Lower lobe of right lung (tissue), 2 donors: ENCODE results near the gene RNASEH2A. TPM values are rescaled to one million over a fixed set of nuclear protein-coding genes. Genes with fewer than 3 reads are reported as not detected.
A peak's percentile ranks its signal among the peaks of the same experiment; 100 is the strongest.
"Not testable (repeated sequence)": the region's sequence is repeated elsewhere in the genome, so short reads cannot be mapped to it uniquely, and the experiment has no call there.

ENCODE experiments used
- ATAC-seq, 2 donors: fragments of 200-7000 bp; cut with Tn5 transposase; one replicate each; pipeline ENCODE4 v1.9.1; 2020 to 2022; ENCODE audit warnings: mild to moderate bottlenecking in 2 of 2, moderate library complexity in 2 of 2
- DNase-seq: peaks from one replicate; pipeline ENCODE4 v3.0.0-alpha.2; 2020
- H3K27ac ChIP-seq: fragments of 200-600 bp; one replicate; pipeline ENCODE4 v1.8.0; 2022
- H3K27me3 ChIP-seq: fragments of 200-600 bp; one replicate; pipeline ENCODE4 v1.8.0; 2022; ENCODE audit warnings: low read depth
- H3K36me3 ChIP-seq: fragments of 200-600 bp; one replicate; pipeline ENCODE4 v1.8.0; 2022; ENCODE audit warnings: mild to moderate bottlenecking
- H3K4me1 ChIP-seq: fragments of 200-600 bp; one replicate; pipeline ENCODE4 v1.8.0; 2022
- H3K4me3 ChIP-seq: fragments of 200-600 bp; one replicate; pipeline ENCODE4 v1.8.0; 2022; ENCODE audit warnings: mild to moderate bottlenecking
- H3K9me3 ChIP-seq: fragments of 200-600 bp; one replicate; pipeline ENCODE4 v1.8.0; 2022
- CTCF ChIP-seq: fragments of 200-600 bp; IDR thresholded peaks from one replicate; pipeline ENCODE4 v1.8.0; 2022; ENCODE audit warnings: antibody characterized with exemption, mild to moderate bottlenecking
- intact Hi-C: fragments of 100-400 bp; cut with DNase I; formaldehyde crosslinking; loops from one replicate; pipeline ENCODE4 v1.11.0; 2022
- total RNA-seq: library from RNA; stranded (reverse); fragmentation: NEBNext Ultra II Directional; extraction: Animal tissue kit (Norgen Biotek cat#: 25700); gene quantifications from one replicate; pipeline ENCODE4 v1.2.1, GENCODE V29; 2021
- donor health status: DM: no; HTN: yes; CAD: no; lungs with severe emphysema.

Gene RNASEH2A
- total RNA-seq, 1 donor from 2014 or later = 10.9 TPM

- ATAC-seq = peak; percentile 33 to 48
- peak overlapping the region; percentile 77 for H3K27ac ChIP-seq
- H3K9me3 ChIP-seq = no peaks in the 10 kb centered on the region
- intact Hi-C loops = no loop called here
- H3K27me3 ChIP-seq = no peaks in the 10 kb centered on the region
- H3K36me3 ChIP-seq = peaks cover 24% of the 10 kb centered on the region
- TF ChIP-seq CTCF = no peak
- peak overlapping the region; percentile 96 for H3K4me3 ChIP-seq
- peaks cover 30% of the 10 kb centered on the region for H3K4me1 ChIP-seq
- no peak for DNase-seq
These were observed 5.4 kb upstream of the RNASEH2A start for GRCh38 chr19:12800923-12801465.

- peaks cover 23% of the 10 kb centered on the region for H3K36me3 ChIP-seq
- DNase-seq = peak; percentile 87
- H3K4me1 ChIP-seq = peaks cover 26% of the 10 kb centered on the region
- peak; percentile 91 for ATAC-seq
- no peaks in the 10 kb centered on the region for H3K27me3 ChIP-seq
- H3K27ac ChIP-seq = peak within 1 kb of the TSS; percentile 77
- H3K9me3 ChIP-seq = no peaks in the 10 kb centered on the region
- TF ChIP-seq CTCF = no peak
- peak within 1 kb of the TSS; percentile 96 for H3K4me3 ChIP-seq
- intact Hi-C loops = no loop called here
These were observed 4.7 kb upstream of the RNASEH2A start, which contains the start of the genes PRDX2 and THSD8 for GRCh38 chr19:12801466-12802266. TSS of gene PRDX2 (minus strand) at chr19:12801800. CDS start at chr19:12801261, 539 bp downstream. TSS of gene THSD8 (plus strand) at chr19:12802069. CDS start at chr19:12802072, 3 bp downstream.

- no peak for TF ChIP-seq CTCF
- H3K36me3 ChIP-seq = peaks cover 19% of the 10 kb centered on the region
- peak overlapping the region; percentile 96 for H3K4me3 ChIP-seq
- ATAC-seq = no peak
- peaks cover 34% of the 10 kb centered on the region for H3K4me1 ChIP-seq
- intact Hi-C loops = no loop called here
- H3K9me3 ChIP-seq = no peaks in the 10 kb centered on the region
- peak overlapping the region; percentile 77 for H3K27ac ChIP-seq
- DNase-seq = no peak
- no peaks in the 10 kb centered on the region for H3K27me3 ChIP-seq
These were observed 3.9 kb upstream of the RNASEH2A start for GRCh38 chr19:12802267-12803106.

GRCh38 chr19:12804051-12804450 lies 2.3 kb upstream of the RNASEH2A start:
- Histone ChIP-seq H3K4me1 (peaks cover 36% of the 10 kb centered on the region), H3K9me3 (no peaks in the 10 kb centered on the region), H3K4me3 (no peak overlapping the region), H3K36me3 (peaks cover 15% of the 10 kb centered on the region), H3K27ac (no peak overlapping the region), H3K27me3 (no peaks in the 10 kb centered on the region)
- no peak for ATAC-seq
- DNase-seq = no peak
- intact Hi-C loops = no loop called here
- TF ChIP-seq CTCF = no peak

- DNase-seq (no peak), ATAC-seq (no peak)
- Histone ChIP-seq H3K36me3 (peaks cover 5% of the 10 kb centered on the region), H3K27me3 (no peaks in the 10 kb centered on the region), H3K27ac (no peak overlapping the region), H3K4me3 (no peak overlapping the region), H3K4me1 (no peaks in the 10 kb centered on the region), H3K9me3 (no peaks in the 10 kb centered on the region)
- TF ChIP-seq CTCF = no peak
- intact Hi-C loops = no loop called here
These were observed 8.7 kb downstream of the RNASEH2A start for GRCh38 chr19:12815088-12815487.

GRCh38 chr19:12817188-12817587 lies 10.8 kb downstream of the RNASEH2A start:
- H3K4me3 ChIP-seq, ATAC-seq, H3K9me3 ChIP-seq, H3K27ac ChIP-seq, H3K4me1 ChIP-seq, DNase-seq, intact Hi-C loops, H3K36me3 ChIP-seq, H3K27me3 ChIP-seq: not testable (repeated sequence)

GRCh38 chr19:12817810-12818209 lies 11.4 kb downstream of the RNASEH2A start:
- H3K4me3 ChIP-seq, H3K36me3 ChIP-seq, H3K27me3 ChIP-seq, ATAC-seq, DNase-seq, H3K4me1 ChIP-seq, intact Hi-C loops, H3K27ac ChIP-seq, H3K9me3 ChIP-seq: not testable (repeated sequence)
